ENCODE measurements around the gene ENPEP.
"Not testable (repeated sequence)": the region's sequence is repeated elsewhere in the genome, so short reads cannot be mapped to it uniquely, and the experiment has no call there.

Gene ENPEP

DNA sequence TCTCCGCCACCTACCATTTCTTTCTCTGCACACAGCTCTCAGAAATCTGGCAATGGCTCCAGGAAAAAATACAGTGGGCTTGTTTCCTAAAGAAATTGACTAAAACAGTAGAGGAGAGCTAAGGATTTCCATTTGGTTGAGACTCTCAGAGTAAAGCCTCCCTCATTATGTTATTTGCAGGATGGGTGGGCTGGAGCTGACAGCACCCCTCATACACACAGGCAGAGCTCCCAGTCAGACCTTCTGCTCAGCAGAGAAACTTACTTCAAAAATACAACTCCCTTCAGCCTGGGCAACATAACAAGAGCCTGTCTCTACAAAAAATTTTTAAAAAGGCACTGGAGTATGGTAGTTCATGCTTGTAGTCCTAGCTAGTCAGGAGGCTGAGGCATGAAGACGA is 44.9 kb downstream of the ENPEP start:
- no peak for DNase-seq

DNA sequence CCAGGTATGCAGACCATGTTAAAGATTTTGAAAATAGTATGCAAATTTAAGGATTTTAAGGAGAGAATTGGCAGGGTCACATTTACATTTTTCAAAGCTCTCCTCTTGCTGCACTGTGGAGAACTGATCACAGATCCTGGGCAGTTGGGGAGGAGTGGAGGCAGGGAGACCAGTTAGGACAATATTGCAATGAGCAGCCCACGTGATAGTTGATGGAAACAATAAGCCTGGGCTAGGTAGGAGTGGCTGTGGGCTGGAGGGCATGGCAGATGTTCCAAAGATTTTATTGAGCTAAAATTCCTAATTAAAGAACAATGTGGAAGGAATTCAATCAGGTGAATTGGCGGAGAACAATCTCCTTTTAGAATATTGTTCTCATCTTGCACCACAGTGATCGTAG is 50.6 kb downstream of the ENPEP start:
- no peak for DNase-seq

GRCh38 chr4:110527156-110527555 is 51.2 kb downstream of the ENPEP start:
- no peak for DNase-seq

DNA sequence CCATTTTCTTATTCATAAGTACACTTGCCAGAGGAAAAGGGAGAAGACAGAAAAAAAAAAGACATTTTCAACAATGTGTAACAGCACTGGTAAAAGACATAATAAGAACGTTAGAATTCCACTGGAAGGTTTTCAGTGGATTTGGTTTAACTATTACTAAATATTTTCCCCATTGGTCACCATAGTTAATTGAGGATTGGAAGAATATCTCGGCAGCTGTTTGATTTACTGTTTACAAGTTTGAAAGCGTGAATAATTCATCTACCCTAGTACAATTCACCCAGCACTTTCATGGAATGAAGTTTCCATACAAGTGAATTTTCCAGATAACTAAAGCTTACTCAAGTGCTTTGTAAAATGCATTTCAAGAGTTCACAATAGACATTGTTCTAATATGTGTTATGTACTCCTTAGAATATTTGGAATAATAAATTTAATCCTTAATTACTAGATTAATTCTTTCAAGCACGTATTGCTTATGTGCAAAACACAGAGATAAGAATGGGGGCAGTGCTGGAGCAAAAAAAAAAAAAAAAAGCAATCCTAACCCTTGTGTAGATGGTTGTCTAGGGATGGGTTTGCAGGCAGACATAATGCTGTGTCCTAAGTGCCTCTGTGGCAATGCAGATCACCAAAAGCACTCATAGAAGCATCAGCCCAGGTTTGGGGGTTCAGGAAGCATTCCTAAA is 57.1 kb downstream of the ENPEP start:
- no peak for DNase-seq

DNA sequence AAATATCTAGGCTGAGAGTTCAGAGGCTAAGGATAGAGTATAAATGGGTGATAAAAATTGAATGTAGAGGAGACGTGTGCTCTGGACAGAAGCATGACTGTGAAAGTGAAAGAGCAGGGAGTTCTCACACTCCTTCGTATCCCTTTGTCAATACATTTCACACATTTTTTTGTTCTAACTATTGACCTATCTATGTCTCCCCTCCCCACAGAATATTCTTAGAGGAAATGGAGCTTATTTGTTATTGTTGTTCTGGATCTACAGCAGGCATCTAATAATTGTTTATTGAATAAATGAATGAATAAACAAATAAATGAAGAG is 57.6 kb downstream of the ENPEP start:
- no peak for DNase-seq

GRCh38 chr4:110533940-110534339 is 58.0 kb downstream of the ENPEP start:
- DNase-seq = peak; percentile 76

DNA sequence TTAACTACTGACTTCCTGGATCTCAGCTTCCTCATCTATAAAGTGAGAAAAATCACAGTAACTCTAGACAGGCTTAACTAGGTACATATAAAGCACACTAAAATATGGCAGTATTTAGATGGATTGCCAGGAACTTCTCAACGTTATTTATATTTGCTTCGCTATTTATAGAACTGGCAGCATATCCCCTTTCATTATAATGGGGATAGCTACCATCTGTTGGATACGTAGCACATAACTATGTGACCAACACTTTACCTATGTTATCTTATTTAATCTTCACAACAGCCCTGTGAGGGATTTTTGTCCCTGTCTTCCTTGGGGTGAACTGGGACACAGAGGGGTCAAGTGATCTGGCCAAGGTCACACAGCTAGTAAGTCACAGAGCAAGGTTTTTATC is 64.6 kb downstream of the ENPEP start:
- no peak for DNase-seq

GRCh38 chr4:110540982-110541451 is 65.1 kb downstream of the ENPEP start:
- no peak for DNase-seq

DNA sequence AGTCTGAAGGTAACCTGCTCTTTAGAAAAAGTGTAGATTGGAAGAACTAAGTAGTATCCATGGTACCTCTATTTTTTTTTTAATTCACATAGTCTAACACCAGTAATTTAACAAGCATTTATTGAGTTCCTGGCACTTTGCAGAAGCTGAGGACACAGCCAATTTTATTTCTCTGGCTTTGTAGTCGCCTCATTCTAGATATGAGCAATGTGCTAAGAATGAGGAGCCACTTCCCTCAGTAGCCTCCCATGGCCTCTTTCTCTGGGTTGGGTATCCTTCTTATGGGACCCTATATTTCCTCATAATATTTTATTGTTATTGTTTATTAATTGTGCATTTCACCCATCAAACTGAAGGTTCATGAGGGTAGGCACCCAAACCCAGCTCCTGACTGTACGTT is 67.6 kb downstream of the ENPEP start:
- no peak for DNase-seq

DNA sequence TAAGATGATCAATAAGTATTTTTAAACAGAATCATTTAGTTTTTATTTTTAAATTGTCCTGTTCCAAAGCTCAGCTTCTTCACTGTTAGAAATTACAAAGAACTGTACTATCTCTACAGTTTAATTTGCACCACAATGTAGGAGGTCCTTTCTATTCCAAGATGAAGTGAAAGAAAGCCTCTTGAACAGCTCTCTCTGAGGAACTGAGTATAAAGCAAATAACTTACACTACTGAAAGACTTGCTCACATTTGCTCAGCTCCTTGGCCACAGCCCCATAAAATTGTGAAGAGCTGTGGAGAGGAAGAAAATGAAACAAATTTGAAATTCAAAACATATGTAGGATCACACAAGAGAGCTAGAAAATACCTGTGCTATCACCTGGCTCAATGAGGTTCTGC is 68.6 kb downstream of the ENPEP start:
- DNase-seq = no peak

DNA sequence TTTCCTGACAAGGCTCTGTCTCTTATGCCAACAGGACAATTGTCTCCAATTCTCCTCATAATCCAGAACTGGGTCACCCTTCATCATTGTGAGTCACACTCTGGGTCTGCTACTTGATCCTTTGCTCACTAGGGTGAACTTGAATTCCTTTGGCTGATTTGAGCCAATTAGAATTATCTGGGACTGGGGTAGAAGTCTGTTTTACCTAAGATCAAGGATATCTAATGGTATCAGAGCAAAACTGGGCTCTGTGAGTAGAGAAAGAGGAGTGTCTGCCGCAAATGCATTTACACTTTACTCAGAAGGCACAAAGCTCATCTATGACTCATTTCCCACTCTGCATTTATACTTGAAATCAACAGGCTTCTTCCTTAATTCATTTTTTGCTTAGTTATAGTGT is 74.3 kb downstream of the ENPEP start:
- no peak for DNase-seq

DNA sequence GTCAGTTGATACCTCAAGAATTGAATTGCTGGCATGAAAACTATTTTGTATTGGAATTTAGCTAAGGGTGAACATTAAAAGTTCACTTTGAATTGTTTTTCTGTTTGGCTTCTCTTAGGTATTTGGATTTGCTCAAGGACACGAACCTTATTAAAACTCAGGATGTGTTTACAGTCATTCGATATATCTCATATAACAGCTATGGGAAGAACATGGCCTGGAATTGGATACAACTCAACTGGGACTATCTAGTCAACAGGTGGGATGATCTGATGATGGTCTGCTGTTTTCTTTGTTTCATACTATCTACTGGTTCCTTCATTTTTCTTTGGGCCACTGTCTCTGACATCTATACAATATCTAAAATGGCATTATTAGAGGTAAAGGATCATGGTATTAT is 77.2 kb downstream of the ENPEP start:
- DNase-seq = no peak

GRCh38 chr4:110567214-110567613 is 91.3 kb downstream of the ENPEP start:
- no peak for DNase-seq

DNA sequence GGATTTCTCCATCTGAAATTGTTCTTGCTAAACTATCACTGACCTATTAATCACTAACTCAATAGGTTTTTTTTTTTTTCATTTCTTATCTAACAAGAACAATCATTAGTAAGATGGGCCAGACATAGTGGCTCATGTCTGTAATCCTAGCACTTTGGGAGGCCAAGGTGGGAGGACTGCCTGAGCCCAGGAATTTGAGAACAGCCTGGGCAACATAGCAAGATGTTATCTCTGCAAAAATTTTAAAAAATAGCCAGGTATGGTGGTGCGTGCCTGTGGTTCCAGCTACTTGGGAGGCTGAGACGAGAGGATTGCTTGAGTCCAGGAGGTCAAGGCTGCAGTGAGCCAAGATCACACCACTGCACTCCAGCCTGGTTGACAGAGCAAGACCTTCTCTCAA is 100.7 kb downstream of the ENPEP start:
- not testable (repeated sequence) for DNase-seq

DNA sequence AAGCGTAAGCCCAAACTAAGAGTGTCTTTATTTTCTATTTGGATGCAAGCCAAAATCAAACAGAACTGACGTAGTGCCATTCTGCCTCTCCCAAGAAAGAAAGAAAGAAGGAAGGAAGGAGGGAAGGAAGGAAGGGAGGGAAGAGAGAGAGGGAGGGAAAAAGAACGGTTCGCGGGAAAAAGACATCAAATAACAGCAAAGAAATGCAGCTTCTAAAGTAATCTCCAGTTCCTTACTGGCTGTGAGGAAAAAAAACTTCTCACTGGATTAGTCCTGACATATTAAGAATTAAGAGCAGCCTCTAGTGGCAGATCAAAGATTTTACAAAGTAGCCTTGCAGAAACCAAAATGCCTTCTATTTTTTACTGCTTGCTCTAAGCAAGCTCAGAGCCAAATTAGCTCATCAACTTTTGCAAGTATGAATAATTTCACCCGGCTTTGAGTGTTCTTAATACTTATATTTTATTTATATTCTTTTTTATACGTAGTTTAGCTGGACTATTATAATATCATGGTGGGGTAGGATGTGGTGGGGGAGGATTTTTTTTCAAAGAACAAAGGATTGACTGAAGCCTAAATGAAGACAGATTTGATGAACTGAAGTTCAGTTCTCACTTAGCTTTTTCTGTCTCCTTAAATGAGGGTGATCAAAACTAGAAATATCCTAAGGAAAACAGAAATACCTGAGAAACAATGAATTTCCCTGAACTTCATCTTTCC is 110.3 kb downstream of the ENPEP start:
- no peak for DNase-seq

DNA sequence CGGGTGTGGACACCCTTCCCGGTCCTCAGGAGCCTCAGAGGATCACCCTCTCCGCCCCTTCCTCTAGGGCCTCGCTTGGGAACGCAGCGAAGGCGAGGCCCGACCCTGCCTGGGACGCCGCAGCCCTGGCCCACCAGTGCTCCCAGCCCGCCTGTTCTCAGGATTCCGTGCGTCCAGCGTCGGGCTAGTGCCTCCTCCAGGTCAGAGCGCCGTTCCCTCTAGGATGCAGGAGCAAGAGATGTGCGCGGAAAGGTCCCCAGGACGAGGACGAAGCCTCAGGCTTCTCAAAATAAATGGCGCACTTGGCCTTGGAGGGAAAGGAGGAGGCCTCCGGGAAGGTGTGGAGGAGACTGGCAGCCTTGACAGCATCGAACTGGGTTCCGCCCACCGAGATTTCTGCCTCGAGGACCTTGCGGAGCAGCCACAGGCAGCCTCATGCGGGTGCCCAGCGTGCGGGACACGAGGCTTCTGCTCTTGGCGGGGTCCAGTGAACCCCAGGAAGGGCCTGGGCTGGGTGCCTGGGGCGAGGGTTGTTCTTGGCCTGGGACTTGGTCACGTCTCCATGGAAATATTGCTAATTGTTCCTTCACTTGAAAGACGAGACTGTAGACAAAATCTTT is 111.8 kb downstream of the ENPEP start:
- DNase-seq = no peak

GRCh38 chr4:110589297-110589696 is 113.3 kb downstream of the ENPEP start:
- no peak for DNase-seq

DNA sequence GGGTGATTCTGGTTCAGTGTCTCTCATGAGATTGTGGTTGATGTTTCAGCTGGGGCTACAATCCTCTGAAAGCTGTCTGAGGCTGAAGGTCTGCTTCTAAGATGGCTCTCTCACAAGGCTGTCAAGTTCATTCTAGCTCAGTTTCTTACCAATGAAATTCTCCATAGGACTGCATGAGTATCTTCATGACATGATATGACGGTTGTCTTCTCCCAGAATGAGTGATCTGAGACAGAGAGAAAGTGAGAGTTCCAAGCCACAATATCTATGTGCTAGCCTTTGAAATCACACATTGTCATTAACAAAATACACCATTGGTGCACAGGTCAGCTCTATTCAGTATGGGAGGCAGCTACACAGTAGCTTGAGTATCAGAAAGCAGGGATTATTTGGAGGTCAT is 119.6 kb downstream of the ENPEP start:
- no peak for DNase-seq

GRCh38 chr4:110596431-110596830 is 120.5 kb downstream of the ENPEP start:
- no peak for DNase-seq

DNA sequence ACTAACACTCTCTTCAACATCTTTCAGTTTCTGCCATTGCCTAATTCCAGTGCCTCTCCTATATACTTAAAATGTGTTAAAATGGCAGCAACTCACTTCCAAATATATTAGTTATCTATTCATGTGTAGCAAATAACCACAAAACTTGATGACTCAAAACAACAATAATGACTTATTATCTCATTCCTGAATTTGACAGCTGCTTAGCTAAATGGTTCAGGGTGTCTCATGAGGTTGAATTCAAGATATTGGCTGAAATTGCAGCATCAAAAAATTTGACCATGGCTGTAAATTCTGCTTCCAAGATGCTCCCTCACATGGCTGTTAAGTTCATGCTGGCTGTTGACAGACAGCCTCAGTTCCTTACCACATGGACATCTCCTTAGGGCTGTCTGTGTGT is 121.6 kb downstream of the ENPEP start:
- no peak for DNase-seq

DNA sequence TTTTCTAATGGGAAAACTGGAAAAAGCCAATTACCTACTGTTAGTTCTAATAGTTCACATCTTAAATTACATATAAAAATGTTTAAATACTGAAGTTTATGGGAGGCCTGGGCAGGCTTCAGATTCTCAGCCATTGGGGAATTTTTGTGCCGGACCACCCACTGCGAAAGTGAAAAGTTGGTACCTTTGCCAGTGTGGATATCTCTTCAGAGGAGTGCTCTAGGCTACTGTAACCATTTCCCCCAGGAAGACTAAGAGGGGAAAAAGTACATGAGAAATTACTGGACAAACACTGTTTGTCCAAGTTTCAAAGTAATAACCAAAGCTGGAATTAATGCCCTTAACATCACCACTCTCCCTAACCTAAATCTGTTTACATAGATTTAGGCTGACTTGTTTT is 126.1 kb downstream of the ENPEP start:
- no peak for DNase-seq

DNA sequence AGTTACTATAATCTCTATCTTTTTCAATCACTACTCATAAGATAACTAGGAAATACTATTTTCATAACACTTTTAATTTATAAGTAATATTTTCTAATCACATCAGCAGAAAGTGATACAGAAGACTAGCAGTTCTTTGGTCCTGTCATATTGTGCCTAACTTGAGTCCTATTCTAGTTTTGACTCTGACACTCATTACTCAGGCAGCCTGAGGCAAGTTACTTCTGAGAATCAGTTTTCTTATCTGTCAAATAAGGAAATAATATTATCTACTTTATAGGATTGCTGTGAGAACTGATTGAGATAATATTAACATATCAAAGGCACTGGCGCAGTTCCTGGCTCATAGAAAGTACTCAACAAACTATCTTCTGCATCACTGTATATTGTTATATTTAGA is 129.1 kb downstream of the ENPEP start:
- DNase-seq = no peak

DNA sequence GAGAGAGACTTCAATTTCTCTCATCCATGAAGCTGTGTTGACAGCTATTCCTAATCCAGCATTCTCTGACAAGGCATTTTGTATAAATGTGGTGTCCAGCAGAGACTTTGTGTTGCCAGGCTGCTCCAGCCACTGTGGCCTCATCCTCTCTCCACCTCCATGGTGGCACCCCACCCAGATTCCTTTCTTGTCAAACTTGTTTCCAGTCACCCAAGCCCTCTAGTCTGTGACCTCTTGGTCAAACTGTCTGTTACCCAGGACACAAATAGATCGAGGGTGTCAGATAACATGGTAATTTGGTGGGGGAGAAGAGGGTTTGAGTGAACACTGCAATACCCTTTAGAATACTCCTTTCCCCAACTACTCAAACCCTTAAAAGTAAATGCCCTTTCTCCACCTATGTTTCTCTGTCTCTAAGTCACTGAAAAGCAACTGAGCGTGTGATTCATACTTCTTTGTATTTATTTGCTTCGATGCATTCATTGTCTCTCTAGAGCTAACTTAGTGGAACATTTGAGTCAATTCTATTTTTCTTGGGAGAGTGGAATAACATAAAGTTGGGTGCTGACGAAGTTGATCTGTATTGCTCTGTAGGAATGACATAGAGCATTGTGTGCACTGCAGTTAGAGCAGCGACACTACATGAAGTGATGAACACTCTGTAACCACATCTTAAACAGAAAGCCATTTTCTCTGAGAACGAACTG is 133.2 kb downstream of the ENPEP start:
- peak; percentile 64 for DNase-seq

- DNase-seq = no peak
Measured at GRCh38 chr4:110610620-110610939, 134.6 kb downstream of the ENPEP start.
